Measurements from ENCODE around the gene KSR2.
"Not testable (repeated sequence)": the region's sequence is repeated elsewhere in the genome, so short reads cannot be mapped to it uniquely, and the experiment has no call there.

Gene KSR2

DNA sequence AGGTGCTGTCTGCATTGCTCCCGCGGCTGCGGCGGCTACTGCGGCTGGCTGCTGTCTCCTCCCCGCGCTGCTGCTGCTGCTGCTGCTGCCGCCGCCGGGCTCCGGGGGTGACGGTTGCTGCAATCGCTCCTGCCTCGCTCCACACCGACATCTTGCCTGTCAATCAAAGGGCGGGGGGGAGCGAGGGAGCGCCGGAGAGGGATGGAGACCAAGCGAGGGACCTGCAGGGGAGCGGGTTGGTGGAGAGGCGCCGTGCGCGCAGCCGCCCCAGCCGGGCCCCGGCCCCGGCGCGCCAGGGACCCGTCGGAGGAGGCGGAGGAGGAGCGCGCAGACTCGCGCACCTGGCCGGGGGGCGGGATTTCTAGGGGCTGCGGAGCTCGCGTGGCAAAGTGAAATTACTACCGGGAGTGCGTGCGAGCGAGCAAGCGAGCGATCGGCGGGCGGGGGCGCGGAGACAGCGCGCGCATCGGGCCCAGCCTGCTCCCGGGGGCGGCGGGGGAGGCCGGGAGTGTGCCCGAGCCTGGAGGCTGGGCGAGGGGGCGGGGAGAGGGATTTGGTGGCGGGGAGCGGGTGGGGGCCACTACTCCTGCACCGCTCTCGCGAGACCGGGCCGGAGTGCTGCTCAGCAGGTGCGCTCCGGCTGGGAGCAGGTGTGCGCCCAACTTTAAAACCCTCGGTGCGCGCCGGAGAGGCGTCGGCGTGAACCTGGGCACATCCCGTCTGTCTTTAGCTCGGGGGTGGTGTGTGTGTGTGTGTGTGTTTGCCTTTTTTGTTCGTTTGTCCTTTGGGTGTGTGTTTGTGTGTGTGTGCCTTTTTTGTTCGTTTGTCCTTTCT lies at the start of gene KSR2:
Gene KSR2, minus strand, starts transcription at position 165 of the 834 bp plus-strand sequence. CDS start 735 bp downstream, outside the sequence.
- peak; percentile 35 to 43 for DNase-seq

DNA sequence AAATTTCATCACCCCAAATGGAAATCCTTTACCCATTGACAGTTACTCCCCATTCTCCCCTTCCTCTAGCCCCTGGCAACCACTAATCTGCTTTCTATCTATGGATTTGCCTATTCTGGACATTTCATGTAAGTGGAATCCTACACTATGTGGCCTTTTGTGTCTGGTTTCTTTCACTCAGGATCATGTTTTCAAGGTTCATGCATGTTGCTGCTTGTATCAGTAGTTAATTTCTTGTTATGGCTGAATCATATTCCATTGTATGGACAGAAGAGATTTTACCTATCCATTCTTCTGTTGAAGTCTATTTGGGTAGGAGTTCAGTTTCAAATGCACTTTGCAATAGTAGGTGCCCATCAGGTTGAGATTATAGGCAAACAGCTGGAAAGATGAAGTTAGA lies 49.1 kb upstream of the KSR2 start:
- no peak for DNase-seq

DNA sequence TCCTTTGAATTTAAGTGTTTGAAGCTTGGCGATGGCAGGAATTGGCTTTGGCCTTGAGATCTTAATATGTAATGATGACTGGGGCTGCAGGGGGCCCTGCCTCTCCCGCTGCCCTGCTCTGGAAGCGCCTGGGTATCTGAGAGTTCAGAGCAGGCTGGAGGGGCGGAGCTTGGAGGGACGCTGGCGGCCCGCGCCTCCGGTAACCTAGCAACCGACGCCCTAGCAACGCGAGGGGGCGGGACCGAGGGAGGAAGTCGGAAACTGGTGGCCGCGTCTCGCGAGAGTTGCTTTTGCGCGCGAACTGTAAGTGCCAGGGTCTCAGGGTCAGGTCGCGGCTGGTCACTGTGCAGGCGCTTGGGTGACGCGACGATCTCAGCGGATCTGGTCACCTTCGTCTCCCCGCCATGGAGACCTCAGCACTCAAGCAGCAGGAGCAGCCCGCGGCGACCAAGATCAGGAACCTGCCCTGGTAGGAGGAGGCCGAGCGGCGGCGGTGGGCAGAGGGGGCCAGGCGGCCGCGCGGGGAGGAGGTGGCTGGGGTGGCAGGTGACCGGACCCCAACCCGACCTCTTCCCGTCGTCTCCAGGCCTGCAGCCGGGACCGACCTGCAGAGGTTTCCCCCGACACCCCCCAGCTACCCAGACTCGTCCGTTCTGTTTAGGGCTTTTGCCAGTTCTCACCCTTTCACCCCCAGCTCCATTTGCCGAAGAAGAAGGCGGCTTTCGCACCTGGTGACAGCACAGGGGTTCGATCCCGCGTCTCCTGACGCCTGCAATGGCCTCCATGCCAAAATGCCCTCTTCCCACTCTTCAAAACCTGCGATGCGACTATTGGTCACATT lies 47.9 kb upstream of the KSR2 start, which contains the start of gene RFC5:
Gene RFC5, plus strand, starts transcription at position 280 of the 841 bp plus-strand sequence. Its CDS starts 125 bp downstream, at position 405.
- peak; percentile 97 for DNase-seq

DNA sequence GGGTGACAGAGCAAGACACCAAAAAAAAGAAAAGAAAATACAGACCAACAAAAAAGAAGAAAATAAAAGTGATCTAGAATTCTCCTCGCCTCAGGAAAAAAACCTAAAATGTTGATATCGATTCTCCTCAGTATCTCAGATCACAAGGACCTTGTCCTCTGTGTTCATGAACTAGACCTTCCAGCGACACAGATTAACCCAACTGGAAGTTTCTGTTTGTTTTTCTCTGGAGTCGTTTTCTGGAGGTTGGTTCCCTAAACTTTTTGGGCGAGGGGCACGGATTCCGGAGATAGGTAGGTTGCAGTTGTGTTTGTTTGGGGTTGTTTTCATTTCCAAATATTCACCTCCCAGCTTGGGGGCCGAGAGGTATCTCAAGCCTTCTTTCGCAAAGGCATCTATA lies 47.2 kb upstream of the KSR2 start:
- DNase-seq: no peak

DNA sequence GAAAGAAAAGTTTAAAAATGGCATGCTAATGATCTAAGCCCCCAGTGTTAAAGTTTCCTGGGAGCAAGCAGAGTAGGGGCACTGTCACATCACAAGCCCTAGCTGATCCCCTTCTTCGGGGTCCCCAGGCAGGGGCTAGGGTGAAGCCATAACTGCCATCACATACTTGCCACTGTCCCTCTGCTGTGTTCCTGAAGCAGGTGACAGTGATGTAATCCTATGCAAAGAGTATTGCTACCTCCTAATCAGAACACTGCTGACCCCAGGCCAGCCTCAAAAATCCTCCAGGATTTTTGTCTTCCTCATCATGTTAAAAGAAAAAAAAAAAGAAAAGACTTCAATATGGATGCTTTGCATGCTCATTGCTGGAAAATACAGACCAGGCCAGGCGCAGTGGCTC lies 46.5 kb upstream of the KSR2 start:
- no peak for DNase-seq

DNA sequence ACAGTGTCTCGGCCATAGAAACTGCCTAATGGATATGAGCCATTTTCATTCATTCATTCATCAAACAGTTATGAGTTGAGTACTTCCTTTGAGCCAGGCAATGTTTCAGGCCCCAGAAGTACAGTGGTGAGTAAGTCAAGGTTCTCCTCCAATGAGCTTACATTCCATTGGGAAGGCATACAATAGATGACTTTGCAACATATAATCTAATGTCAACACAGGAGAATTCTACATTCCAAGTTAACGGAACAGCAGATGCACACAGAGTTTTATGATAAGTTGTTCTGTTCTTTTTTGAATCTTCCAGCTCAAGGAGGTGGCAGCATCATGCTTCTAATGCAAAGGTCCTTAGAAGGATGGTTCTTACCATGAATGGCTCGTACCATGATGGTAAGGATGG lies 44.5 kb upstream of the KSR2 start:
- DNase-seq: no peak

DNA sequence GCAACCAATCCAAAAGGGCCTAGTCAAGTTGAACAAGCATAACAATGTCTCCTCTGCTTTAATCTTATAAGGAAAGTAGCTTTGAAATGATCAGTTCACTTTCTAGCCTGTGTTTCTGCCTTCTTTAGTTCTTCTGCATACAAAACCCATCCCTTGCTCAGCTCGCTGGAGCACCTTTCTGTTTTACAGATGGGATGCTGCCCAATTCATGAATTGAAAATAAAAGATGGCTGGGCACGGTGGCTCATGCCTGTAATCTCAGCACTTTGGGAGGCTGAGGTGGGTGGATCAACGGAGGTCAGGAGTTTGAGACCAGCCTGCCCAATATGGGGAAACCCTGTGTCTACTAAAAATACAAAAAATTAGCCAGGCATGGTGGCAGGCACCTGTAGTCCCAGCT lies 43.2 kb upstream of the KSR2 start:
- DNase-seq: no peak

DNA sequence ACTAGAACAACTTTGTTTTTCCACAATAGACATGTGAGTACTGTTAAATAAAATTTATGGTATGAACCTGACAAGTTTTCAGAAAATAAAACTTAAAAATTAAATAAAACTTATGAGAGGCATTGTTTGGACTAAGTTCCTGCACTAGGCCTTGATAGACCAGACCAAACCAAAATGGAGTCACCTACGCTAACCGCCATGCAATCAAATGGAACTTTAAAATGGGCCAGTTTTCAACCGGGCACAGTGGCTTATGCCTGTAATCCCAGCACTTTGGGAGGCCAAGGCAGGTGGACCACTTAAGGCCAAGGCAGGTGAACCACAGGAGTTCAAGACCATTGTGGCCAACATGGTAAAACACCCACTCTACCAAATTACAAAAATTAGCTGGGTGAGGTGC lies 42.6 kb upstream of the KSR2 start:
- DNase-seq: no peak

DNA sequence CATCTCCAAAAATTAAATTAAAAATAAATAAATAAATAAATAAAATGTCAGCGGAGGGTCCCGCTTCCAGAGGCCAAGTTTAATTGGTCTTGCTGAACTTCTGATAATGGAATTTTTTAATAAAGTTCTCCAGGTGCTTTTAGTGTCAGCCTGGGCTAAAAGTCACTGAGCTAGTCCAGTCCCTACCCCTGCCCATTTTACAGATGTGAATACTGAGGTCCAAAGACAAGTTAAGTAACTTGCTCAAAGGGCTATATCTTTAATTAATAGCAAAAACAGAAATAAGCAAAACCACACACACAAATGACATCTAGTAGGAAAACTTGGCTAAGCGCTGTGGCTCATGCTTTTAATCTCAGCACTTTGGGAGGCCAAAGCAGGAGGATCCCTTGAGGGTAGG lies 42.1 kb upstream of the KSR2 start:
- no peak for DNase-seq

DNA sequence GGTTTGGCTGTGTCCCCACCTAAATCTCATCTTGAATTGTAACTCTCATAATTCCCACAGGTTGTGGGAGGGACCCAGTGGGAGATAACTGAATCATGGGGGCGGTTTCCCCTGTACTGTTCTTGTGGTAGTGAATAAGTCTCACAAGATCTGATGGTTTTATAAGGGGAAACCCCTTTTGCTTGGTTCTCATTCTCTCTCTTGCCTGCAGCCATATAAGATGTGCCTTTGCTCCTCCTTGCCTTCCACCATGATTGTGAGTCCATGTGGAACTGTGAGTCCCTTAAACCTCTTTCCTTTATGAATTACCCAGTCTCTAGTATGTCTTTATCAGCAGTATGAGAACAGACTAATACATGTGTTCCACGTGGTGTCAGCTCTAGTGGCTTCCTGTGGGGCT lies 31.0 kb upstream of the KSR2 start:
- DNase-seq: not testable (repeated sequence)

DNA sequence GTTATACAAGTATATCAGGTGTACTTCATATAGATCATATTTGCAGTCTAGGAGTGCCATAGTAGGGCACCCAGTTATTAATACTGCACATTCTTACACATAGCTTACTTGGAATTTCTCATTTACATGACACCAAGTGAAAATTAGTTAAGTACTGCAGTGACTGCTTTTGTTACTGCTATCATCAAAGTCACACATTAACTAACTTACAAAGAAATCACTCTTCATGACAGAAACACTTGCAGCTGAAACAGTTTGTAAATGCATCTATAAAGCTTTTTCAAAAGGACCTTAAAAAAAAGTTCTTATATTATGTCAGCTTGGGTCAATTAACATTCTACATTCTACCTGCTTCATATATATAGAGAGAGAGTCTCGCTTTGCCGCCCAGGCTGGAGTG lies 29.9 kb upstream of the KSR2 start:
- no peak for DNase-seq

DNA sequence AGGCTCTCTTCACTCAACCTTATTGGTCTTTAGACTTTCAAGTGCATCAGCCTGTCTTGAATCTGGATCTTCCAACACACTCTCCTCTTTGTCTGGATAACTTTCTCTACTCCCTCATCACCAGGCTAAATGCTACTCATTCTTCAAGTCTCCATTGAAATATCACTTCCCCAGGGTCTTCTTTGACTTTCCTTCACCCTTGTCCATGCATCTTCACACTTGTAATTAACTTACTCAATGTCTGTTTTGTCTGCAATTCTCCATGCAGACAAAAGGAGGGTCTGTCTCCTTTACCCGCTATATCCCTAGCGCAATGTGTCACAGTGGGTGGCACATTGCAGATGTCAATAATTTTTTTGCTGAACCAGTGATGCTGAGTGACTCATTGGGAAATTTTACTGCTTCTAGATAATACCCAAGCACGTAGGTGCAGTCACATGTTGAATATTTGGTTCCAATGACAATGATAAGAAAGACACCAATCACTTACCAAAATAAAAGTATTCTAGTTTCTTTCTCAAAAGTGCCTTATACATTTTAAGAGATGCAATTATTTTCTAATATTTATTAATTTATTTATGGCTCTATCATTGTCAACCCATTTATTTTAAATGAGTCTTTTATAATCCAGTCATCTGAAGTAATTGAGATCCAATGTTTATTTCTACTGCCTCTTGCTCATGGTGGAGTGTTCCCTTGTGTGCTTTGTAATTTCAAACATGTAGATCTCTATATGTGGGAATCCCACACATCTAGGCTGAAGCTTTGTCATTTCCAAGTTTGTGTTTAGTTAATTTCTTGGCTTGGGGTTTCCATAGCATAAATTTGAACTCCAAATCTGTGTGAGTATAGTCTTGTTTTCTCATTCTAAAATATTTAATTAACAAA lies 26.0 kb upstream of the KSR2 start:
- no peak for DNase-seq

DNA sequence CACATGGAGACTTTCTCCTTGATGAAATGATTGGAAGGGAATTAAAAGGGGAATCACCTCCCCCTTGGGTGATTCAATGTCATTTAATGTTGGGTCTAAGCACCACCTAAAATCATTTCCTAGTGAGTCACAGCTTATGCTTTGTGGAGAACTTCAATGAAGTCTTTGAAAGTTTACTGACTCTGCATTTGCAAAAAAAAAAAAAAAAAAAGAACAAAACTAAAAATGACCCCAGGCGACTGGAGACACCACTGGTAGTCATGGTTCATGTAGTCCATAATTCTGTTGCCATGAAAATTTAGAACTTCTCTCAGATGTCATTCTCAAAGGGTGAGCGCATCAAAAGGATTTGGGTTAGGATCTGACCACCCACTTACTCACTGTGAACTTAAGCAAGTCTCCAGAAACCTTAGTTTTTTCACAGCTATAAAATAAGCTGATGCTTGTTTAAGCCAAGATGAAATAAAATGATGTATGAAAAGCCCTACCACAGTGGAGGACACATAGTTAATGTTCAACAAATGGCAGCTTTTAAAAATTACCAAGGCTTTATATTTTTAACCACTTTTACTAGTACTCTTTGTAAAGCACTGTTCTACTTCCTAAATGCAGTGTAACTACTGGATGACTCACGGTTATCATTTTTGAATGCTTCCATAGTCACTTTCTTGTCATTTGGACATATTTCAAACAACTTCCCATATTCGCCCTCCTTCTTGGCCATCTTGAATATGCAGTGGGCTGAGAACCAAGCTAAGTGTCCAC lies 18.1 kb upstream of the KSR2 start:
- no peak for DNase-seq

DNA sequence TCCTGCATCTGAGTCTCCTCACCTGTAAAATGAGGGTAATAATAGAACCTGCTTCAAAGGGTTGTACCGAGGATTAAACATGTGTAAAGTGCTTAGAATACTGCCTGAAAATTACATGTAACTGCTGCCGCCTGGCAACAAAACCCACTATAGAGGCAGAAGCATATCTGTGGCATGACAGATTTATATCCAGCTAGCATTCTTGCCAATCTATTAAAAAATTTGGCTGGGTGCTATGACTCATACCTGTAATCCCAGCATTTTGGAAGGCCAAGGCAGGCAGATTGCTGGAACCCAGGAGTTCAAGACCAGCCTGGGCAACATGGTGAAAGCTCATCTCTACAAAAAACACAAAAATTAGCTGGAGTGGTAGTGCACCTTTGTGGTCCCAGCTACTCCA lies 16.4 kb upstream of the KSR2 start:
- no peak for DNase-seq

DNA sequence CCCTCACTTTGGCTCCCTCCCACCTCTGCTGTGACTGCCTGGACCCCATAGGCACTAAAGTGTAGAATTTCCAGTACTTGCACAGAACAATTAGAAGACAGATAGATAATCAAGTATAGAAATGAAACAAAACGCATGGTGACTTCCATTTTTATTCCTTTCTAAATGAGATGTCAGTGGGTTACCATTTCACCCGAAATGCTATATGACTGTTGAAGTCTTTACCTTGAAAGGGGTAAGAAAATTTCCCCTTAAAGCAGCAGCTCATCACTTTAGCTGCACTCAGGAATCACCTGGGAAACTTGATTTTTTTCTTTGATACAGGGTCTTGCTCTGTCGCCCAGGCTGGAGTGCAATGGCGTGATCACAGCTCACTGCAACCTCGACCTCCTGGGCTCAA lies 12.5 kb upstream of the KSR2 start:
- no peak for DNase-seq

DNA sequence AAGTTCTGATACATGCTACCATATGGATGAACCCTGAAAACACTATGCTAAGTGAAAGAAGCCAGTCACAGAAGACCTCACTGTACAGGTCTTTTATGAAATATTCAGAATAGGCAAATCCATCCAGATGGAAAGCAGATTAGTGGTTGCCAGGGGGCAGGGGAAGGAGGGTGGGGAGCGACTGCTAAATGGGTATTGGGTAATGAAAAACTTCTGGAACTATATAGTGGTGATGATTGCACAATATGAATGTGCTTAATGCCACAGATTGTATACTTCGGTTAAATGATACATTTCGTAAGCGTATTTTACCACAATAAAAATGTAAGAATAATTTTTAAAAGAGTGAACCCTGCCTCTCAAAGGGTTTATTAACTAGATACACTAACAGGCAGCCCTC lies 11.8 kb upstream of the KSR2 start:
- DNase-seq: no peak

DNA sequence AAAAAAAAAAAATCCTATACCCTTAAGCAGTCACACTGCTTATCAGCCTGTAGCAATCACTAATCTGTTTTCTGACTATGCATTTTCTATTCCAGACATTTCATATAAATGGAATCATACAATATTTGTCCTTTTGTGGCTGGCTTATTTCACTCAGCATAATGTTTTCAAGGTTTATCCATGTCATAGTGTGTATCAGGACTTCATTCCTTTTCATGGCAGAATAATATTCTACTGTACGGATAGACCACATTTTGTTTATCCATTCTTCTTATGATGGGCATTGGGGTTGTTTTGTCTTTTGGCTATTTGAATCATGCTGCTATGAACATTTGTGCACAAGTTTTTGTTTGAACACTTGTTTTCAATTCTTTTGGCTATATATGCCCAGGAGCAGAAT lies 8.6 kb upstream of the KSR2 start:
- DNase-seq: no peak

DNA sequence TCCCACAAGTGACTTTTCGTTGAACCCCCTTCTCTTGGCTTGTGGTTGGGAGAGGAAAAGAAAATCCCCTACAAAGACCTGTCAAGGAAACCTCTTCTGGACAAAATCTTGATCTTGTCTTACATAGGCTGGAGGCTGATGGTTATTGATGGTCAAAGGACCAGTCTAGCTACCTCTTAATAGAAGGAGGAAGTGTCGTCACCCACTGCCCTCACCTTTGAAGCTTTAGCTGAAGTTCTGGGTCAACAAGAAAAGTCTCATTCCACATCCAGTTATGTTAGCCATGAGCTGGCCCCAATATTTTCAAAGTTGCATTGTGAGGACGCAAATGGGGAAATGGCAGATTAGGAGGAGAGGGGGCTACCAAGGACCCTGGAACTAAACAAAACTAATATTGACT lies 6.2 kb upstream of the KSR2 start:
- no peak for DNase-seq

DNA sequence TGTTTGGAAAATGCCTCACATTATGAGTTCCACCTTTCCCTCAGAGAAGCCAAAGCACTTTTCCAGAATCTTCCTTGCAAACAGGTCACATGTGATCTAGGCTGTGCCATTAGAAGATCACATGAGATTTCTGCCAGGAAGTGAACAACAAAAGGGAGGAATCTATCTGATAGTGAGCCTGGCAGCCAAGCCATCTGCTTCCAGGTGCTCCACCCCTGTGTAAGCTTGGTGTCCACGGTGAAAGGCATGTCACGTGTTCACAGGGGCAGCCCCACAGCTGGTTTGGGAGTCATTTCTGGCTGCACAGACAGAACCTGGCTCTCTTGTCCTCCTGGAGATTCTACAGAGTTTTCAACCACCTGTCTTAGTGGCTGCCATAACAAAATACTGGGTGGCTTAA lies 3.5 kb upstream of the KSR2 start:
- DNase-seq: no peak

DNA sequence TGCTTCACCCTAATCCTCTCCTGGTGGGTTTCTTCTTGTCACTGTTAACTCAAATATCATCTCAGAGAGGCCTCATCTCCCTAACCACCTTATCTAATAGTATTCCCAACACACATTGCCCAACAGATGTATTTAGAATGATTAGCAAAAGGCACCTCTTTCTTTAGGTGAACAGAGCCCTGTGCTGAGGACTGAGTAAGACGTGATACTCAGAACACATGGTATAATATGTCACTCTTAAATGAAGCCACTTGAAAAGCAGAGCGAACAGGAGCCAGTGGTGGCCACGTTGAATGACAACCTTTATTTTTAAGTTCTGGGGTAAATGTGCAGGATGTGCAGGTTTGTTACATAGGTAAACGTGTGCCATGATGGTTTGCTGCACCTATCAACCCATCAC lies 1.5 kb upstream of the KSR2 start:
- no peak for DNase-seq

DNA sequence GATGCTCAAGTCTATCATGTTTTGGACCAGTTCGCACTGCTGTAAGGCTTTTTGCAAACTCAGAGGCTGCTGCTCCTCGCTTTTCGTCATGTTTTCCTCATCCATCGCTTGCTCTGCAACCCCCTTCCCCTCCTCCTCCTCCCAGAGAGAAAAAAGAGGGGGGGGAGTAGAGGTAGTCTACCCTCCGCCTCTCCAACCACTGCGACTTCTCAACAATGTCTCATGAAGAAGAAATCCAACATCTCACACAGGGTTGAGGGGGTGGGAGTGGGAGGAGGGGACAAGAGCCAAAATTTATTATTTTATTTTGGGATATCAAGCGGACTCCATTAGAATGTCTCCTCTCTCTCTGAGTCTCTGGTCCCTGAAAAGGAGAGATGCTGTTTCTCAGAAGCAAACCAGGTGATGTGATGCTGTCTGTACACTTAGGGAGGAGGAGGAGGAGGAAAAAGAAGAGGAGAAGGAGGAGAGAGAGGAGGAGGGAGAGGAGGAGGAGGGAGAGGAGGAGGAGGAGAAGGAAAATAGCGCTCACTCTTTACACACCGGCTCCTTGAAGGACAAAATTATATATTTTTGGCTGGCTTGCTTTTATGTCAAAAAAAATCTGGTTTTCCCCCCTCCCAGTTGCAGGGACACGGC lies 520 bp downstream of the KSR2 start:
- no peak for DNase-seq

DNA sequence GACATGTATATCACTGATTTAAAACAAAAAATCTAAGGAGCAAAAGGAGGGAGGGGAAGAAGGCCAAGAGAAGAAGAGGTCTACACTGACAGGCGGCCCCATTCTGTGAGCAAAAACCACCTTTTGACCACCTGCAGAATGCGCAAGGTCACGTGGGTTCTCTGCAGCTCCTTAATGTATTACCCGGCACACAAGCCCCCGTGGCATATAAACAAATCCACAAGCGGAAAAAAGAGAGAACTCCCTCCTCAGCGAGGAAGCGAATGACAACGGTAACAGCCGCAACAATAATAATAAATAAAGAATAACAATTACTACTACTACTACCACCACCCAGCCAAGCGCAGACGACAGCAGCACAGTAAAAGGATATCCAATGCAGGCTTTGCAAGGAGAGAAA lies 1.3 kb downstream of the KSR2 start:
- no peak for DNase-seq
